Measurements from ENCODE around the gene RAPH1.

The RAPH1 gene

GRCh38 chr2:203347375-203347774, 187.7 kb downstream of the RAPH1 start:
- DNase-seq, result no peak

GRCh38 chr2:203346612-203347011, 188.5 kb downstream of the RAPH1 start:
- DNase-seq, result no peak

DNA sequence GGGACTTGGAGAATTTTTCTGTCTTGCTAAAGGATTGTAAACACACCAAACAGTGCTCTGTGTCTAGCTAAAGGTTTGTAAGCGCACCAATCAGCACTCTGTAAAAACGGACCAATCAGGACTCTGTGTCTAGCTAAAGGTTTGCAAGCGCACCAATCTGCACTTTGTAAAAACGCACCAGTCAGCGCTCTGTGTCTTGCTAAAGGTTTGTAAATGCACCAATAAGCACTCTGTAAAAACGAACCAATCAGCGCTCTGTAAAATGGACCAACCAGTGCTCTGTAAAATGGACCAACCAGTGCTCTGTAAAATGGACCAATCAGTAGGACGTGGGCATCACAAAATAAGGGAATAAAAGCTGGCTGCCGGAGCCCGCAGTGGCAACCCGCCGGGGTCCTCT, 190.4 kb downstream of the RAPH1 start:
- no peak for DNase-seq

Data from activated CD4-positive, CD25-positive, alpha-beta regulatory T cell (primary cell).